ENCODE results near the gene PRKCB.
A peak's percentile ranks its signal among the peaks of the same experiment; 100 is the strongest.

Gene PRKCB

DNA sequence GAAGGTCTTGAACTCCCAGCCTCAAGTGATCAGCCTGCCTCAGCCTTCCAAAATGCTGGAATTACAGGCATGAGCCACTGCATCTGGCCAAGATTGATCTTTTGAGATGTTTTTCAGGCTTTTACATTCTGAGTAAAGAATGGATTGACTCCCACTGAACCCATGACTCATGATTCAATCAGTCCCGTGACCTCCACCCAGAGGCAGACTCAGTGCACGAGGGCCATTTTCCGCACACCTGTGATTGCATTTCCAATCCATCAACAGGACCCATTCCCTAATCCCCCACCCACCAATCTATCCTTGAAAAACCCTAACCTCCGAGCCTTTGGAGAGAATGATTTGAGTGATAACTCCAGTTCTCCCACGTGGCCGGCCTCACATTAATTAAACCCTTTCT, 40.4 kb upstream of the PRKCB start:
- no peak overlapping the region for H3K4me3 ChIP-seq (replicated peaks; ENCODE audit: insufficient read depth, low read length)
- no peak for TF ChIP-seq SPI1 (IDR thresholded peaks at IDR 0.05; ENCODE audit: borderline replicate concordance, low read depth)
- TF ChIP-seq, protein P1, sequence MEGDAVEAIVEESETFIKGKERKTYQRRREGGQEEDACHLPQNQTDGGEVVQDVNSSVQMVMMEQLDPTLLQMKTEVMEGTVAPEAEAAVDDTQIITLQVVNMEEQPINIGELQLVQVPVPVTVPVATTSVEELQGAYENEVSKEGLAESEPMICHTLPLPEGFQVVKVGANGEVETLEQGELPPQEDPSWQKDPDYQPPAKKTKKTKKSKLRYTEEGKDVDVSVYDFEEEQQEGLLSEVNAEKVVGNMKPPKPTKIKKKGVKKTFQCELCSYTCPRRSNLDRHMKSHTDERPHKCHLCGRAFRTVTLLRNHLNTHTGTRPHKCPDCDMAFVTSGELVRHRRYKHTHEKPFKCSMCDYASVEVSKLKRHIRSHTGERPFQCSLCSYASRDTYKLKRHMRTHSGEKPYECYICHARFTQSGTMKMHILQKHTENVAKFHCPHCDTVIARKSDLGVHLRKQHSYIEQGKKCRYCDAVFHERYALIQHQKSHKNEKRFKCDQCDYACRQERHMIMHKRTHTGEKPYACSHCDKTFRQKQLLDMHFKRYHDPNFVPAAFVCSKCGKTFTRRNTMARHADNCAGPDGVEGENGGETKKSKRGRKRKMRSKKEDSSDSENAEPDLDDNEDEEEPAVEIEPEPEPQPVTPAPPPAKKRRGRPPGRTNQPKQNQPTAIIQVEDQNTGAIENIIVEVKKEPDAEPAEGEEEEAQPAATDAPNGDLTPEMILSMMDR (IDR thresholded peaks at IDR 0.05; ENCODE audit: insufficient read depth, low read length), result no peak
- TF ChIP-seq GABPA (IDR thresholded peaks at IDR 0.05; ENCODE audit: low read depth), result no peak
- TF ChIP-seq, protein P2, sequence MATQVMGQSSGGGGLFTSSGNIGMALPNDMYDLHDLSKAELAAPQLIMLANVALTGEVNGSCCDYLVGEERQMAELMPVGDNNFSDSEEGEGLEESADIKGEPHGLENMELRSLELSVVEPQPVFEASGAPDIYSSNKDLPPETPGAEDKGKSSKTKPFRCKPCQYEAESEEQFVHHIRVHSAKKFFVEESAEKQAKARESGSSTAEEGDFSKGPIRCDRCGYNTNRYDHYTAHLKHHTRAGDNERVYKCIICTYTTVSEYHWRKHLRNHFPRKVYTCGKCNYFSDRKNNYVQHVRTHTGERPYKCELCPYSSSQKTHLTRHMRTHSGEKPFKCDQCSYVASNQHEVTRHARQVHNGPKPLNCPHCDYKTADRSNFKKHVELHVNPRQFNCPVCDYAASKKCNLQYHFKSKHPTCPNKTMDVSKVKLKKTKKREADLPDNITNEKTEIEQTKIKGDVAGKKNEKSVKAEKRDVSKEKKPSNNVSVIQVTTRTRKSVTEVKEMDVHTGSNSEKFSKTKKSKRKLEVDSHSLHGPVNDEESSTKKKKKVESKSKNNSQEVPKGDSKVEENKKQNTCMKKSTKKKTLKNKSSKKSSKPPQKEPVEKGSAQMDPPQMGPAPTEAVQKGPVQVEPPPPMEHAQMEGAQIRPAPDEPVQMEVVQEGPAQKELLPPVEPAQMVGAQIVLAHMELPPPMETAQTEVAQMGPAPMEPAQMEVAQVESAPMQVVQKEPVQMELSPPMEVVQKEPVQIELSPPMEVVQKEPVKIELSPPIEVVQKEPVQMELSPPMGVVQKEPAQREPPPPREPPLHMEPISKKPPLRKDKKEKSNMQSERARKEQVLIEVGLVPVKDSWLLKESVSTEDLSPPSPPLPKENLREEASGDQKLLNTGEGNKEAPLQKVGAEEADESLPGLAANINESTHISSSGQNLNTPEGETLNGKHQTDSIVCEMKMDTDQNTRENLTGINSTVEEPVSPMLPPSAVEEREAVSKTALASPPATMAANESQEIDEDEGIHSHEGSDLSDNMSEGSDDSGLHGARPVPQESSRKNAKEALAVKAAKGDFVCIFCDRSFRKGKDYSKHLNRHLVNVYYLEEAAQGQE (IDR thresholded peaks at IDR 0.05; ENCODE audit: insufficient replicate concordance, low read depth), result no peak
- no peak for TF ChIP-seq POLR2AphosphoS5 (IDR thresholded peaks at IDR 0.05; ENCODE audit: low read depth)
- no peak for DNase-seq (ENCODE audit: low read depth in 1 of 2, low spot score in 1 of 2)
- H3K27ac ChIP-seq (replicated peaks), result no peak overlapping the region
- no peaks in the 10 kb centered on the region for H3K27me3 ChIP-seq (ENCODE audit: insufficient read depth, poor library complexity, severe bottlenecking)

DNA sequence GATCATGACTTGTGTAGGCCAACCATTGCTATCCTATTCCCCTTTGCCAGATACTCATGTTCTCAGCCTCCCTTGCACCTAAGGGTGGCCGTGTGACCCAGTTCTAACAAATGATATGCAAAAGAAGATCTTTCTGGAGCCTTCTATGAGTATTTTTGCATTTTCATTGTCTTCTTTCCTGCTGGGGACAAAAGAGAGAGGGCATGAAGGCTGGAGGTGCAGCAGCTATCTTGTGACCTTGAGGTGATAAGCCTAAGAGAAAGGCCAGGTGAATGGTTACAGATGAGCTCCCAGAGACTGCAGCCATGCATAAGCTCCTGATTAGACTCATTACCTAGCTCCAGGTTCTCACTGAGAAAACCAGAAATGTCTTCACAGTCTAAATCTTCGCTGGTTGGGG, 38.8 kb upstream of the PRKCB start:
- no peak for TF ChIP-seq GABPA (IDR thresholded peaks at IDR 0.05; ENCODE audit: low read depth)
- TF ChIP-seq, protein P1 (IDR thresholded peaks at IDR 0.05; ENCODE audit: insufficient read depth, low read length), result no peak
- no peak for TF ChIP-seq POLR2AphosphoS5 (IDR thresholded peaks at IDR 0.05; ENCODE audit: low read depth)
- TF ChIP-seq, protein P2 (IDR thresholded peaks at IDR 0.05; ENCODE audit: insufficient replicate concordance, low read depth), result no peak
- TF ChIP-seq SPI1 (IDR thresholded peaks at IDR 0.05; ENCODE audit: borderline replicate concordance, low read depth), result no peak
- DNase-seq (ENCODE audit: low read depth in 1 of 2, low spot score in 1 of 2), result no peak
- no peak overlapping the region for H3K4me3 ChIP-seq (replicated peaks; ENCODE audit: insufficient read depth, low read length)
- H3K27me3 ChIP-seq (ENCODE audit: insufficient read depth, poor library complexity, severe bottlenecking), result no peaks in the 10 kb centered on the region
- H3K27ac ChIP-seq (replicated peaks), result no peak overlapping the region

DNA sequence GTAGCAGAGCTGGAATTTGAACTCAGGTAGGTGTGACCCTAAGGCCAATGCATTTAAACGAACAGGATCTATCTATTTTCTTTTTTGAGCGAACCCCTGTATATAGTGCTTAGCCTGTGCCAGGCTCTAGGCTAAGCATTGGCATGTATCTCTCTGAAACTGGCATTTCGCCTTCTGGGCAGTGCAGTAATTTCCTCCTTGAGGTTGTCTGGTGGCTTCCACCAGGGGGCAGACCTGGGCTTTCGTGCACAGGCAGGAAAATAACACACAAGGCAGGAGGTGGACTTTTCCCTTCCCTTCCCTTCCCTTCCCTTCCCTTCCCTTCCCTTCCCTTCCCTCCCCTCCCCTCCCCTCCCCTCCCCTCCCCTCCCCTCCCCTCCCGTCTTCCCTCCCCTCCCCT, 34.4 kb upstream of the PRKCB start:
- Histone ChIP-seq H3K27ac (replicated peaks) (no peak overlapping the region), H3K4me3 (replicated peaks; ENCODE audit: insufficient read depth, low read length) (no peak overlapping the region), H3K27me3 (ENCODE audit: insufficient read depth, poor library complexity, severe bottlenecking) (no peaks in the 10 kb centered on the region)
- DNase-seq (ENCODE audit: low read depth in 1 of 2, low spot score in 1 of 2), result peak; percentile 52 to 72
- TF ChIP-seq, protein P1 (IDR thresholded peaks at IDR 0.05; ENCODE audit: insufficient read depth, low read length), result peak; percentile 70
- no peak for TF ChIP-seq GABPA (IDR thresholded peaks at IDR 0.05; ENCODE audit: low read depth)

DNA sequence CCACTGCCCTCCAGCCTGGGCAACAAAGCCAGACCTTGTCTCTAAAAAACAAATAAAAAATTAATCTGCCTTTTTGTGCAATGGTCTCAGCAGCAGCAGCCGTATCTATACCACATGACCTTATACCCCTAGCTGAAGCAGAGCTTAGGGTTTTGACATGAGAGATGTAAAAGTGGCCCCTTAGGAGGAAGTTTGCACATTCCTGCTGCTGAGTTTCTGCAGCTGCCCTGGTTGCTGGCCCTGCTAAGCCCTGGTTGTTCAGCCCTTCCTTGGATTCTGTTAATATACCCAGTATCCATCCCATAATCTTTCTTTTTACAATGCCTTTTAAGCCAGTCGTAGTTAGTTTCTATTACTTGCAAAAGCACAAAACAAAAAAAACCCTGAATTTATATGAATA, 33.0 kb upstream of the PRKCB start:
- Histone ChIP-seq H3K27ac (replicated peaks) (no peak overlapping the region), H3K27me3 (ENCODE audit: insufficient read depth, poor library complexity, severe bottlenecking) (no peaks in the 10 kb centered on the region), H3K4me3 (replicated peaks; ENCODE audit: insufficient read depth, low read length) (no peak overlapping the region)
- TF ChIP-seq, protein P2 (IDR thresholded peaks at IDR 0.05; ENCODE audit: insufficient replicate concordance, low read depth), result no peak
- no peak for TF ChIP-seq POLR2AphosphoS5 (IDR thresholded peaks at IDR 0.05; ENCODE audit: low read depth)
- TF ChIP-seq, protein P1 (IDR thresholded peaks at IDR 0.05; ENCODE audit: insufficient read depth, low read length), result no peak
- TF ChIP-seq GABPA (IDR thresholded peaks at IDR 0.05; ENCODE audit: low read depth), result no peak
- TF ChIP-seq SPI1 (IDR thresholded peaks at IDR 0.05; ENCODE audit: borderline replicate concordance, low read depth), result no peak
- peak in 1 of 2 experiments; percentile 43 for DNase-seq (ENCODE audit: low read depth in 1 of 2, low spot score in 1 of 2)

All from HL-60 (cell line).